ENCODE data around the gene PTGER1.
"Not testable (repeated sequence)": the region's sequence is repeated elsewhere in the genome, so short reads cannot be mapped to it uniquely, and the experiment has no call there.

PTGER1 gene

DNA sequence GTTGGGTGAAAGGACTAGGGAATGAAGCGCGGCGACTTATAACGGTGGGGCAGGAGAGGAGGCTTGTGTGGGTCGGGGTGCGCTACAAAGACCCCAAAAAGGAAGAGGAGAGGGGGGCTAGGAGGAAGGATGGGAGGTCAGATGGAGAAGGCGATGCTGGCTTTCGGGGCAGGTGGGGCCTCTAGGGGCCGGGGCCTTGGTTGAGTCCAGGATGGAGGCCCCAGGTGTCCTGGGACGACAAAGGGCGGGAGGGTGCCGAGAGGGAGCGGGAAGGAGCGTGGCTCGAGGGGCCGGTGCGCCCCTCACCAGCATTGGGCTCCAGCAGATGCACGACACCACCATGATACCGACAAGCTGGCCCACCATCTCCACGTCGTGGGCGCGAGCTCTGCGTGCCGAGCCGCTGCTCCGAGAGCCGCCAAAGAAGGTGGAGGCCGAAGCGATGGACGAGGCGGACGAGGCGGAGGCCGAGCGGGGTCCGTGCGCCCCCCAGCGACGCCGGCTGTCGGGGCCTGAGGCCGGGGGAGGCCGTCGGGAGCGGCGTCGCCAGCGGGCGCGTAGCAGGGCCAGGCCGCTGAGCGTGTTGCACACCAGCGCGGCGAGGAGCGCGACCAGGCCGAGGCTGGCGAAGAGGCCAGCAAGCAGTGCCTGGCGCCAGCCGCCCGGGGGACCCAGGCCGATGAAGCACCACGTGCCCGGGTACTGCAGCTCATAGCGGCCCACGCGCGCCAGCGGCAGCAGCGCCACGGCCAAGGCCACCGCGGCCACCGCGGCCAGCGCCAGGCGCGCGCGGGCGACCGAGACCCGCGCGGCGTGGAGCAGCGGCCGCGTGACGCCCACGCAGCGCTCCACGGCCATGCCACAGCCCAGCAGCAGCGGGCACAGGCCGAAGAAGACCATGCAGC lies 1.8 kb downstream of the PTGER1 start:
- no peak for DNase-seq

GRCh38 chr19:14472202-14472938 lies 2.8 kb downstream of the PTGER1 start:
- DNase-seq: peak; percentile 79 to 84

DNA sequence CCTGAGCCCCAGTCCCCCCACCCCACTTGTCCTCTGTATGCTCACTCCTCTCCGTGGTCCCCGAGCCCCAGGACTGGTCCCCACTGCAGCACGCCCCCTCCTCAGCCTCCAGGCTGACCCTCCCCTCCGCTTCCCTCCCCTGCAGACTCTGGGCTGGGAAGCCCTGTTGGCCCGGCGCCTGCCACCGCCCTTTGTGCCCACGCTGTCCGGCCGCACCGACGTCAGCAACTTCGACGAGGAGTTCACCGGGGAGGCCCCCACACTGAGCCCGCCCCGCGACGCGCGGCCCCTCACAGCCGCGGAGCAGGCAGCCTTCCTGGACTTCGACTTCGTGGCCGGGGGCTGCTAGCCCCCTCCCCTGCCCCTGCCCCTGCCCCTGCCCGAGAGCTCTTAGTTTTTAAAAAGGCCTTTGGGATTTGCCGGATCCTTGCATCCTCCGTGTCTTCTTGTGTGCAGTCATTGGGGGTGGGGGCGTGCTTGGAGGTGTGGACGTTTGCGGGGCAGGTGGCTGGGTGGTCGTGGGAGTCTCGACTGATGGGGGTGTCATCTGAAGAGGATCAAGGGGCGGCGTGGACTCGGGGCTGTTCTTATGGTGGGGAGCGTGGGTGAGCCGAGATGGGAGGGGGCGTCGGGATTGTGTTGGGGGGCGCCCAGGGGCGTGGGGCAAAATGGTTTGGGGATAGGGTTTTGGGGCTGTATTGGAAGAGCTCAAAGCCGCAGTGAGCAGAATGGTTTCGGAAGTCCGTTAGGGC lies 3.5 kb downstream of the PTGER1 start:
- DNase-seq: no peak

DNA sequence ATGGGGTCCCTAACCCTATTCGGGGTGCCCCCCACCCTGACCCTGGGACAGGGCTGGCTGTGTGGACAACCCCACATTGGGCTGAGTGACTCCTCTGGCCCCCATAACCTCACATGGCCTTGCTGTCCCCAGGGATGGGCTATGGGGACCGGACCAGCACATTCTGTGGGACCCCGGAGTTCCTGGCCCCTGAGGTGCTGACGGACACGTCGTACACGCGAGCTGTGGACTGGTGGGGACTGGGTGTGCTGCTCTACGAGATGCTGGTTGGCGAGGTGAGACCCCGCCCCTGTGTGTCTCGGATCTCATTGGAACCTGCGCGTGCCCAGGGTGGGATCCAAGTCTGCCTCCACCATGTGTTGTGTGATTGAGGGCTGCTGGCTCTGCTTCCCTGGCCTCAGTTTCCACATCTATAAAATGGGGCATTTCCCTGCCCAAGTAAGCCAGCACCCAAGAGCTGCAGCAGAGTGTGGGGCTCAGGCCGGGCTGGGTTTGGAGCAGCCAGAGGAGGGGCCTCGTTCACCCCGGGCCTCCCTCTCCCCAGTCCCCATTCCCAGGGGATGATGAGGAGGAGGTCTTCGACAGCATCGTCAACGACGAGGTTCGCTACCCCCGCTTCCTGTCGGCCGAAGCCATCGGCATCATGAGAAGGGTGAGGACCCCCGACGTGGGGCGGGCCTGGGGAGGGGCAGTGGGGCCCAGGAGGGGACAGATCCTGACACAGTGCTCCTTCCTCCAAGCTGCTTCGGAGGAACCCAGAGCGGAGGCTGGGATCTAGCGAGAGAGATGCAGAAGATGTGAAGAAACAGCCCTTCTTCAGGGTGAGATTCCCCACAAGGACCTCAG lies 4.9 kb downstream of the PTGER1 start:
- DNase-seq: no peak

GRCh38 chr19:14467816-14468215 lies 7.3 kb downstream of the PTGER1 start:
- no peak for DNase-seq

DNA sequence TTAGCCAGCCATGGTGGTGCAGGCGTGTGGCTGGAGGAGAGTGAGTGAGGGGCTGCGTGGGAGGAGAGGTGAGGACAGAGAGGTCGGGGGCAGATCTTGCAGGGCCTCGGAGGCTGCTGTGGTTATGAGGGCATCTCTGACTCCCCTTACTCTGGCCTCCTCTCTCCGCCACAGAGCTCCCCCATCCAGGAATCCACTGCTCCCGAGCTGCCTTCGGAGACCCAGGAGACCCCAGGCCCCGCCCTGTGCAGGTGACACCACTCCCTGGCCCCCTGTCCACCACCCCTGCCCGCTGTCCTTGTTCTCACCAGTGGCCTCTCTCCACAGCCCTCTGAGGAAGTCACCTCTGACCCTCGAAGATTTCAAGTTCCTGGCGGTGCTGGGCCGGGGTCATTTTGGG lies 7.8 kb downstream of the PTGER1 start:
- DNase-seq: no peak

DNA sequence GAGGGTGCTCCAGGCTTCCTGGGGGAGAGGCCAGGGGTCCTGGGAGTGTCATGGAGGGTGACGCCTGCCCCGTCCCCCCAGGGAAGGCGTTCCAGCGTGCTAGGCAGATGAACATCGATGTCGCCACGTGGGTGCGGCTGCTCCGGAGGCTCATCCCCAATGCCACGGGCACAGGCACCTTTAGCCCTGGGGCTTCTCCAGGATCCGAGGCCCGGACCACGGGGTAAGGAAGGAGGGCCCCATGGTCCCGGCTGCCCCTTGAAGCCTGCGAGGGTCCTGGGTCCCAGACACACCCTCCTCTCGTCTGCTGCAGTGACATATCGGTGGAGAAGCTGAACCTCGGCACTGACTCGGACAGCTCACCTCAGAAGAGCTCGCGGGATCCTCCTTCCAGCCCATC lies 11.4 kb downstream of the PTGER1 start:
- no peak for DNase-seq

GRCh38 chr19:14462401-14462800 lies 12.8 kb downstream of the PTGER1 start:
- DNase-seq: not testable (repeated sequence)

DNA sequence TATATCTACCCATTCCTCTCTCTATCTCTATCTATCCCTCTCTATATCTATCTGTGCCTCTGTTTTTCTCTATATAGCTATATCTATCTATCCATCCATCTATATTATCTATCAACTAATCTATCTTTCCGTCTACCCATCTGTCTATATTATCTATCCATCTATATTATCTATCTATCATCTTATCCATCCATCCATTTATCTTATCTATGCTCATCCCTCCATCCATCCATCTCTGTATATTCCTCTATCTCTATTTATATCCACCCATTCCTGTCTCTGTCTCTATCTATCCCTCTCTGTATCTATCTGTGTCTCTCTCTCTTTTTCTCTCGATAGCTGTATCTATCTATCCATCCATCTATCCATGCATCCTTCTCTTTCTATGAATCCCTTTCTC lies 14.2 kb downstream of the PTGER1 start:
- DNase-seq: no peak

- peak; percentile 58 to 66 for DNase-seq
Observed at GRCh38 chr19:14459703-14460102, 15.5 kb downstream of the PTGER1 start.

DNA sequence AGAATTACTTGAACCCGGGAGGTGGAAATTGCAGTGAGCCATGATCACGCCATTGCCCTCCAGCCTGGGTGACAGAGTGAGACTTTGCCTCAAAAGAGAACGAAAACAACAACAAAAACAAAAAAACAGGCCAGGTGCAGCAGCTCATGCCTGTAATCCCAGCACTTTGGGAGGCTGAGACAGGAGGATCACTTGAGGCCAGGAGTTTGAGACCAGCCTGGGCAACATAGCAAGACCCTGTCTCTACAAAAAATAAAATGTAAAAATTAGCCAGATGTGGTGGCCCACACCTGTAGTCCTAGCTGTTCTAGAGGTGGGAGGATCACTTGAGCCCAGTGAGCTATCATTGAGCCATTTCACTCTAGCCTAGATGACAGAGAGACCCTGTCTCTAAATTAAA lies 22.9 kb downstream of the PTGER1 start:
- not testable (repeated sequence) for DNase-seq

GRCh38 chr19:14450876-14451275 lies 24.3 kb downstream of the PTGER1 start:
- no peak for DNase-seq

- DNase-seq: peak; percentile 77 to 79
Observed at GRCh38 chr19:14450168-14450874, 24.8 kb downstream of the PTGER1 start.

GRCh38 chr19:14449321-14449720 lies 25.8 kb downstream of the PTGER1 start:
- no peak for DNase-seq

DNA sequence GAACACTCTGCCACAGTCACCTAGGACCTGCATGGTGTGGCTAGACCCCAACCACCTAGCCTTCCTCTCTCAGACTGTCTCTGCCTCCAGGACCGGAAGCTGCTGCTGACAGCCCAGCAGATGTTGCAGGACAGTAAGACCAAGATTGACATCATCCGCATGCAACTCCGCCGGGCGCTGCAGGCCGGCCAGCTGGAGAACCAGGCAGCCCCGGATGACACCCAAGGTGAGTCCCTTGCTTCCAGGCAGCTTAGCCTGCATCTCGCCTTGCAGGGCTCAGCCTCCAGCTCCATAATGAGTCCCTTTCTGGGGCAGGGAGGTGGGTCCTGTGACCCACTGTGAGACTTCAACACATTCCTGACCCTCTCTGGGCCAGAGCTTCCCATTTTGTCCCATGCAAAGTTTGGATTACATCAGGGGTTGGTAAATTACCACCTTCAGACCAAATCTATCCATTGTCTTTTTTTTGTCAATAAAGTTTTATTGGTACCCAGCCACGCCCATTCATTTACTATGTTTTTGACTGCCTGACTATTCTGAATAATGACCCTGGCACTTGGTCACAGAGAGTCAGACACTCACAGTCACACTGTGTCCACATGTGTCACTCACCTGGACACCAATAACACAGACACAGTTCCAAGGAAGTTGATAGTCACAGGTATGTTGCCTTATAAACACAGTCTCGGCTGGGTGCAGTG lies 28.7 kb downstream of the PTGER1 start:
- DNase-seq: no peak

DNA sequence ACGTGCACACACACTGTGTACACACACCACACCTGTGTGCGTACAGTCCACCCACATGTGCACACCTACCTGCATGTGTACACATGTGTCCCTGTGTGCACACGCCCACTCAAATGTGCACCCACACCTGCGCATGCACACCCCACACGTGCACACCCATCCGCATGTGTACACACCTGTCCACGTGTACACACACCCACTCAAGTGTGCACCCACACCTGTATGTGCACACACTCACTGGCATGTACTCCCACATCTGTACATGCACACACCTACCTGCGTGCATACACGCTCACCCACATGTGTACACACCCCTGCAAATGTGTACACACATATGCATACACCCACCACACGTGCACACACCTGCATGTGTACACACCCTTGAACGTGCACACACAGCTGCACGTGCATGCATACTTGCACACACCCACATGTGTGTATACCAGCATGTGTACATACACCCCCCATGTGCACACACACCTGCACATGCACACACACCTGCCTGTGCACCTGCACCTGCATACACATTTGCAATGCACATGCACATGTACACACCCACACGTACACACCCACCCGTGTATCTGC lies 31.4 kb downstream of the PTGER1 start:
- DNase-seq: no peak

DNA sequence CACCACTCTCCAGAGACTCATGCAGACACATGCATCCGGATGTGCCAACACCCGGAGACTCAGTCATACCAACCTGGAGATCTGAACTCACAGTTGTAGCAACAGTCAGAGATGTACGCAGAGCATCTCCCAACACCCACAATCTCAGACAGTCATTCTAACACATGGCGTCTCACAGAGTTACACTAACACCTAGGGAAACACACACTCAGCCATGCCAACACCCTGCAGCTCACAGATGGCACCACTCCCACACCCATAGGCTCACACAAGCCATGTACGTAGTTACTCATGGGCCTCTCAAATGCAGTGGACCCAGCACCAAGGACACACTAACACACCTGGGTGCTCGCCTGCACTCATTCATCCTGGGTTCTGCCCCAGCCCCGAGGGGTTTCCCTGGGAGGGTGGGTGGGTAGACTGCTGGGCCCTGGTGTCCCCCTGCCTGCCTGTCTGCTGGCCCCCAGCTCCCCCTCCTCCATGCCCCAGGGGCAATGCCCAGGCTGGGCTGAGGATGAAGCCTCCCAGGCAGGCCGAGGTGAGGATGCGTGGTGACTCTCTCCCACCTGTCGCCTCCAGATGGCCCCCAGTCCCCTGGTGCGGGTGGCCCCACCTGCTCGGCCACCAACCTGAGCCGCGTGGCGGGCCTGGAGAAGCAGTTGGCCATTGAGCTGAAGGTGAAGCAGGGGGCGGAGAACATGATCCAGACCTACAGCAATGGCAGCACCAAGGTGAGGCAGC lies 32.1 kb downstream of the PTGER1 start:
- no peak for DNase-seq

GRCh38 chr19:14441041-14441938 lies 33.9 kb downstream of the PTGER1 start:
- DNase-seq: no peak

DNA sequence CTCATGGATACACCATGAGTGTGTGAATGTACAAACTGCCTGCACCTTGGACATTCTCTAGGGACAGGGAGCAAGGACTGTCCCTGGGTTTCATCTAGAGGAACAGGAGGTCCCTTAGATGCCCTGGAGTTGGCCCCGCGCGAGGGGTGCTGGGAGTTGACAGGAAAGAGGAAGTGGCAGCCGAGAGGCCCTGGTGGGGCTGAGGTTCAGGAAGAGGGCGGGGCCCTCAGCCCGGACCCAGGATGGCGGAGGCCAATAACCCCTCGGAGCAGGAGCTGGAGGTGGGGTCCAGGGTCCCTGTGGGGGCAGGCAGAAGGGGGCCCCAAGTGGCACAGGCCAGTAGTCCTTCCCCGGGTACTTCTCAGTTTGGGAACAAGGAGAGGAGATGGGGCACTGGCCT lies 35.1 kb downstream of the PTGER1 start:
- peak; percentile 77 to 83 for DNase-seq

All from CD4-positive, alpha-beta T cell treated with Interleukin-4 for 1 hour (primary cell).